Measurements from ENCODE around the gene SLC7A9.
"Not testable (repeated sequence)": the region's sequence is repeated elsewhere in the genome, so short reads cannot be mapped to it uniquely, and the experiment has no call there.

The SLC7A9 gene

DNA sequence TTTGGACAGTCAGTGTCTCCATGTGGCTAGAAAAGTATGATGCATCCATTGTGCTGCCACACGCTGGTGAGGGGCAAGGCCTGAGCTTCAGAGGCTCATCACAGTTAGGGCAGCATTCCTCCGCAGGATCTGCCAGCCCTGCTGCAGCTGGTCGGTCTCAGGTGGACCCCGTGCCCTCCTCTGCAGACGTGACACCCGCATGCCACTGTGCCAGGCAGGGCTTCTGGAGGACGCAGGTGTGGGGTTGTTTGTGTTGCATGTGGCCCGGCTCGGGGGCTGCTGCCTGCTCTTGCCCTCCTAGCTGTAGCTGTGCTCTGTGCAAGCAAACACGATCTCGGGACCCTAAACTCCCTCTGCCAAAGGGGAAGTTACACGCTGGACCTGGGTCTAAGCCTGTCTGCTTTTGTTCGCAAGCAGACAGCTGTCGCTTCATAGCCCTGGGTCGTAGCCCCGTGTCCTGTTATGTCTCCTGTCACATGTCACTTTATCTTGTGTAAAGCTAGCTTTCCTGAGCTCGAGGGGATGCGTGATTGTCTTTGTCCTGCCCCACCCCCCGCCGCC, 45.3 kb downstream of the SLC7A9 start:
- DNase-seq: no peak

DNA sequence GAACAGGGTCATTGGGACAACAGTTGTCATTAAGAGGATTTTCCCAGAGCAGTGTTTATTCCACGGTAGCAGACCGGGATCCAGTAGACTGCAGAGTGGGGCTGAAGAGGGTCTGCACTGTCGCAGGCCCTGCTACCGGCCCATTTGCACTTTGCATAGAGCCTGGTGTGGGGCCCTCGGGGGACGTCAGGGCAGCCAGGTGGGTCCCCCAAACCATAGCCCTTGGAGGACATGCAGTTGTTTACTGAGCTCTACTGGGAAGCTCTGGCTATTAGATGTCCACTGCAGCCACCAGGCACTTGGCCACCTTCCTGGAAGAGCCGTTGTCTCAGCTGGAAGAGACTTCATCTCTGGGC, 45.8 kb downstream of the SLC7A9 start:
- DNase-seq: no peak

DNA sequence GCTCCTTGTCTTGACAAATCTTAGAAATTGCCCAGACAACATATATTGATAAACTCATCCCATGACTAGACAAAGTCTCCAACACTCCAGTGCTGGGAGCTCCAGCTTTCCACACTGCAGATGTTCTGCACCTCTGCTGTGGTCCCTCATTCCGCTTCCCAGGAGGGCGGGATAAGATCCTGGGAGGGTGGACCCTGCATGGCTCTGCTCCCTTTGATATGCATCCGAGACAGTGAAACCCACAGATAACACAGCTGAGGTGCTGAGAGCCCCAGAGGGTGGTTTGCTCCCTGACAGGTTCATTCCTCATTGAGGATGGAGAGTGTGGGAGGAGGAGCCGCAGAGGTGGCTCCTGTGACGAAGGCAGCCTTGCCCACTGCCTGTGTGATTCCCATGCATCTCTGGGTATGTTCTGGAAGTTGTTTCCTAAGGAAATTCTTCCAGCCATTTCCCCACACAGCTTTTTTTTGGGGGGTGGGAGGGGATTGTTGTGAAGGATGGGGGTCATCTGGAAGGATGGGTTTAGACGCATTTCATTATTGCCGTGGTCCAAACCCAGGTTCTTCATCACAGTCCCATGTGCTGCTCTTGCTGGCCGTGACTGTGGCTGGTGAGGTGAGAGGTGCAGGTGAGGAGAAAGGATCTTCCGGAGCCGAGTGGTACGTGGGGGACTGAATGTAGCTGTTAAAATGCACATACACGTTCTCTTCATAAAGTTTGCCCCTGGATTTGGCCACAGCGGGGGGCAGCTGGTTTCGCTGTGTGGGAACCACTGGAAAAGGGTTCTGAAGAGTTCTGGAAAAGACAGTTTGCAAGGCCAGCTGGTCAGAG, 46.4 kb downstream of the SLC7A9 start:
- DNase-seq: no peak

DNA sequence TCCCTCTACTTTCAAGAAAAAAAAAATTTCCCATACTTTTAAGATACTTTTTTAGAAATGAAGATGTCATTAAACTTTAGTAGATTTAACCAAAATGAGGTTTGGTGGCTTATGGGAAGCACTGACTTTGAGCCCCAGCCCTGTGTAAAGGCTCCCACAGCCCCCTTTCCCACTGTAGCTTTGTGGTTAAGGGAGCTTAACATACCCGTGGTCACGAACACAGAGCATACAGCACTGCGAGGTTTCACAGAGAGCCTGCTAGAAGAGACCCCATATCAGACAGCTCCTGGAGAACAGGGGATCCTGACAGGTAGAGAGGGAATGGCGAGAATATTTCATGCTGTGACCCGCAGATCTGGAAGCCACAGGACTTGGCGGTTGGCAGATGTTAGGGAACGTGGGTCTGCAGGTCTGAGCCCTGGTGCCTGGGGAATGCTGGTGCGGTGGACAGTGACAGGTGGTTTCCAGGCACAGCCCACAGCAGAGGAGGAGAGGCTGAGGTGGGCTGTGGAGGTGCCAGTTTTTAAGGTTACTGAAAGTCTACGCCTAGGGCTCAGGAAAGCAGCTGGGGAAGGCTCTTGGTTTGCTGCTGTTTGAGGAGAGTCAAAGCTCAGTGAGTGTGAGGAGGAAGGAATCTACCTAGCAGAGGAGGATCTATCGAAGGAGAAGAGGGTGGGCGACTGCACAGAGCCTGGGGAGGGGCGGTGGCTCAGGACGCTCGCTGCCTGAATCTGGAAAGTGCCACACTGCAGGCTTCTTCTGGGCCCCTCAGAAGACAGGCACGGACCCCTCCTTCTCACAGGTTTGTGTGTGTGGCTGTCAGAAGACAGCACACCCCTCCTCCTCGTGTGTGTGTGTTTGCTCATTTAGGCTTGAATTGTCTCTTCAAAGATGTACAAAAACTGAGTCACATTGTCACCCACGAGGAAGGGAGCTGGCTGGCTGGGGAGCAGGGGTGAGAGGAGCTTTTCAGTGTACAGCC, 49.9 kb downstream of the SLC7A9 start:
- no peak for DNase-seq

DNA sequence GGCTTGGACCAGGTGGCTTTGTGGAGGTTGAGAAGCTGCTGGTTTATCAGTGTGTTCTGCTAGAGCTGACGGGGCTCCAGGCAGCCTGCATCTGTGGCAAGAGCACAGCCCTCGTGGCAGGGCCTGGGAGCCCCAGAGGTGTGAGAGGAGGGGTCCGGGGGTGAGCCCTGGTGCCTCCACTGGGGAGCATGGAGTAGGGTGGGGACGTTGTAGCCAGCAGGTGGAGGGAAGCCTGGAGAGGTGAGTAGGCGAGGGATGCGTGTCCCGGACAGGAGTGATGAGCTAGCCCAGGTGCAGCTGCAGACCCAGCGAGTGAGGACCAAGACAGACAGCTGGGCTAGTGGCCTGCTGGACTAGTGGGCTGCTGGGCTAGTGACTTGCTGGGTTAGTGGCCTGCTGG, 51.0 kb downstream of the SLC7A9 start:
- DNase-seq: no peak

DNA sequence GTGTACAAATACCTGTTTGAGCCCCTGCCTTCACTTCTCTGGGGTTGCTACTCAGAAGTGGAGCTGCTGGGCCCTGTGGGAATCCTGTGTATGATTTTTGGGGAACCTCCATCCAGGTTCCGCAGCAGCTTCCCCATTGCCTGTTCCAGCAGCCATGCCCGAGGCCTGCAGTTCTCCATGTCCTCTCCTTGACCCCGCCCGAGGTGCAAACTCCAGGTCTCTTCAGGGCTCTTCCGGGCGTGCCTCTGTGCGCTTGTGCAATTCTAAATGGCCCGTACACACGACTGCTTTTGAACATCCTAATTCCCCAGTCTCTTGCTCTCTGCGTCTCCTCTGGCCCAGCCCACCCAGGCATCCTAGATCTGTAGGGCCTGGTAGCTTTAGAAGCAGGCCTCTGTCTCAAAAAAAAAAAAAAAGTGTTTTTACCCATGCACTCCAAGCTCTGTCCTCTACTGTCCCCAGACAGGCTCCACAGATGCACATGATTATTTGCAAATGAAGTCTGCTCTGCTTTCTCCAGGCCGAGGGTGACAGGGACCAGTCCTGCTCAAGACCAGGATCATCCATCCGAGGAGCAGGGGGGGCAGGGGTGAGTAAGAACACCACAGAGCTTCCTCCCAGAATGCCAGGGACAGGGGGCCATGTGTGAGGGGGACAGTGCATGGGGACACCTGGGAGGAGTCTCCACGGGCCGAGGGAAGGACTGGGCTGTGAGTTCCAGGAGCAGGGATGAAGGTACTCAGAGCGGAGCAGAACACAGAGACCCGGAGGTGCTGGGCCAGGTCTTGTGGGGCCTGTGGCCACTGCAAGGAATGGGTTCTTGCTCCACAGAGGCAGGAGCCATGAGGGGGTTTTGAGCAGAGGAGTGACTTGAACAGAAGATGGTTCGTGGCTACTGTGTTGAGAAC, 51.7 kb downstream of the SLC7A9 start:
- no peak for DNase-seq

DNA sequence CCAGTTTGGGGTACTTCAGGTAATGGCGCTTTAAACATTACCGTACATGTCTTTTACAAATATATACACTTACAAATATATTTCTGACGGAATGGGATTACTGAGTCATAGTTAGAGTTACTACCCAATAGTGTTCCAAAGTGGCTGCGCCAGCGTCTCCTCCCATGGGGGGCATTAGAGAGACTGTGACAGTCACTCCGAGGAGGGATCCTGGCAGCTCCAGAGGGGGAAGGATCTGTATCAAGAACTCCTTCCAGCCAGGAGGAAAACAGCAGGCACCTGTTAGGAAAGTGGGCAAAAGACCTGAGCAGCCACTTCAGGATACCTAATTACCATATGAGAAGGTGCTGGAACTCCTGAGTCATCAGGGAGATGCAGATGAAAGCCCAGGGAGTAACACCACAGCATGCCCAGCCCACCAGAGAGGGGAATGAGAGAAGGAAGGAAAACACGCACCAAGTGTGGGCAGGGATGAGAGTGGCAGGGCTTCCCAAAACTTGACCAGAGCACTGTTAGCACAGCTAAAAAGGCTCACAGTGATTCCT, 52.9 kb downstream of the SLC7A9 start:
- no peak for DNase-seq

DNA sequence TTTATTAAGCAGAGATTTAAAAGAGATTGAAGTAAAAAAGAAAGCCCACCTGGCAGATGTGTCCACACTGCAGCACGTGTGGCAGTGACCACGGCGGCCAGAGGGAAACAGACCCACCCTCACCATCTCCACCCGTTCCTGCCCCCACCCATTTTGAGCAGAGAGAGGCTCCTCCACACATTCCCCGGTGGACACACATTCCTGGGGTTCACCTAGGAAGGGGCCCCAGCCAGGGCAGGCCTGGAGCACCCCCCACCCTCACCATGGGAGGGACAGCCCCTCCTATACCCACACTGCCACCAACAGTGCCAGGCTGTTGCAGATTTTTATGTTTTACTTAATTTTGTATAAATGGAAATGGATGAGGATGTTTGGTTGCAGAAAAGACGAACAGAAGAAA, 54.9 kb downstream of the SLC7A9 start:
- DNase-seq: no peak

DNA sequence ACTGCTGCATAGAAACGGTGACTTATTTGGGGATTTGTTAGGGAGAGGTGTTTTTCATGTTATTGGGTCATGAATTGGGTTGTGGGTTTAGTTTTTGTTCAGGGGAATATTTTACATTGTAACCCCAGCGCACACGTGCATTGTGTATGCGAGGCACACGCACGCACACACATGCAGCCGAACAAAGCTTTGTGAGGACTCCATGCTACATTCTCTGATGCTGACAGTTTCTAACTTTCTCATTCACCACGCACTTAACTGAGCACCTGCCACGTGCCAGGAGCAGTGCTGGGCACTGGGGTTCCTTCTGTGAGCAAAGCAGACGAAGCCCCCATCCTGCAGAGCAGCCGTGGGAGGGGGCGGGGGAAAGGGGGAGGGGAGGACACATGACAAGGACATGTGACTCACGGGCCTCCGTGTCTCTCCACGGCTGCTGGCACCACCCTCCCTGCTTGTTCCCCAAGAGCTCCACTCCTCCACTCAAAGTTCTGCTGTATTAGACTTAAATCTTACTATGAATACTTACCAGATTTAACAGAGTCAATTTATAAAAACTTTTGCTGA, 55.6 kb downstream of the SLC7A9 start:
- DNase-seq: no peak

DNA sequence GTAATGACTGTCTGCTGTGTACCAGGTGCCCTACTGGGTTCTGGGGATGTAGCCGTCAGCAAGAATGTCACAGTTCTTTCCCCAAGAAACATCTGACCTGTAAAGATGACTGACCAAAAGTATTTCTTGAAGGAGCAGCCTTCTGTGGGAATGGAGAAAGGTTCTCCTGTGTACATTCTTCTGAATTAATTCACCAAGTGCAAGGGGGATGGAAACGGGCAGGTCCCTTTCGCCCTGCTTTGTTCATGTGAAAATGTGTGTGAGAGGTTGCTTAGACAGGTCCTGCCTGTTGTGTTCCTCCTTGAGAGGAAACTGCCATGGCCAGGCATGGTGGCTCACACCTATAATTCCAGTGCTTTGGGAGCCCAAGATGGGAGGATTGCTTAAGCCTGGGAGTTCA, 57.0 kb downstream of the SLC7A9 start:
- no peak for DNase-seq

DNA sequence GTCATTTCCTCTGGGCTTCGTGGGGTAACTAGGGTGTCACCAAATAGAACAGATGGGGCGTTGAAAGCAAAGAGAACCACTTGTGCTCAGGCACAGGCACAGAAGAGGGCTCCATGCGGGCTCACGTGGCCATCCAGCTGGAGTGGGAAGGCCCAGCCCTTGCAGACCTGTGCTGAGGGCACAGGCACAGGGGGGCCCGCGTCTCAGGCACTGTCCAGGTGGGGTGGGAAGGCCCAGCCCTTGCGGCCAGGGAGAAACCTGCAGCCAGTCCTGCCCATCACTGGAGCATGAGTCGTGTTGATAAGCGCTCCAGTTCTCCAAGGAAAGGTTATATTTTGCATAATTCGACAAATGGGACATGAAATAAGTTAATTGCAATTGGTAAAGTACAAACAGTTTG, 57.5 kb downstream of the SLC7A9 start:
- no peak for DNase-seq

DNA sequence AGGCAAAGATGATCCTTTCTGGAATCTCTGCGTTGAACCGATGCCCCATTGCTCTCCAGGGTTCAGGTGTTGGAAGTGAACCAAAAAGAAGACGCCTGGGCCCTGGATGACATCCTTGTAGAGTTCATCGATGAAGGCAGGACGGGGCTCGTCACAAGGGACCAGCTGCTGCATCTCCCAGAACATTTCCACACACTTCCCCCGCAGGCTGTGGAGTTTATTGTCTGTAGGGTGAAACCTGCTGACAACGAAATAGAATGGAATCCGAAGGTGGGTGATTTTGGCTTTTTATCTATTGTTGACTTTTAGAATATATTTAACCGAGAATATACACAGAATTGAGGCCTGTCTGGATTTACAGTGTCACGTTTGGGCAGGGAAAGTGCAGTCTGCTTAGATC, 58.4 kb downstream of the SLC7A9 start:
- no peak for DNase-seq

DNA sequence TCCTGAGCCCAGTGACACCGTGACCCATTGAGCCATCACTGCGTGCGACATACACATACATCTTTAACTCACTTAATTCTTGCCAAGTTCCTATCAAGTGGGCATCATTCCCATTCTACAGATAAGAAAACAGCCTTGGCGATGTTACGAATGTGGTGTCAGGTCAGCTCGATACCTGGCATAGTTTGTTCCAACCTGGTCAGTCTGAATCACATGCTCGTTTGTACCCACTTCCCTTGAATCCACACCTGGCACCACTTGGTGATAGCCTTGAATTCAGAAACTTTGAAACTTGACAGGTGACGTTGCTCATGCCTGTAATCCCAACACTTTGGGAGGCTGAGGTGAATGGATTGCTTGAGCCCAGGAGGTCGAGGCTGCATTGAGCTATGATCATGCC, 59.1 kb downstream of the SLC7A9 start:
- no peak for DNase-seq

DNA sequence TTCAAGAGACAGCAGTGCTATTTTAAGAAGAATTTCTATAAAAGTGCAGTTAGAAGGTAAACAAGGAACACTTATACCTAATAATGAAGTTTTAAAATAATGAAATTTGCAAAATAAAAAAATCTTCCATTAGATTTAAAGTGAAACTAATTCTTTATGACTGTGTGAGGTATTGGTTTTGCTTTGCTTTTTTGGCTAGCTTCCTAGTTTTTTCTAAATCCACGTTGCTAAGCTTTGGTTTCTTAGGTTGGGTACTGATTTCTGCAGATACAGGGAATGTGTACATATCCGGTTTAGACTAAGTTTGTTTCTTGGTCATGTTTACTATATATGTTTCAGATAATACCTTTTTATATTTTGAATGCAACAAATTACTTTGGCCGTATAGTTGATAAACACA, 59.8 kb downstream of the SLC7A9 start:
- DNase-seq: no peak

DNA sequence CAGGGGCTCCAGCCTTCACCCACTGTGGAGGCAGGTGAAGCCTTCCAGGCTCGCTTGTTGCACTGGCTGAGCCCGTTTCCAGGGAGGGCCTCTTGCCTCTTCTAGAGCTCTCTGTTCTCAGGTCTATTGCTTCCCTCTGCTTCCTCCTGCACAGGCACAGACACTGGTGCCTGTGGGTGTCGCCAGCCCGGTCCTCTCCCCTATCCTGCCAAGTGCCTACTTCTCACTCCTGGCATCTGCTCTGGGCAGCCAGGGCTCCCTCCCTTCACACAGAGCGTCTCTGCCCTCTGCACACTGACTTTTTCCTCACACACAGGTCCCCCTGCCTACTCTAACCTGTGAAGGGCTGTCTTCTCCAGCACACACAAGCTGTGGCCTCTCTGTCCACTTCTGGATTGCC, 60.3 kb downstream of the SLC7A9 start:
- DNase-seq: no peak

DNA sequence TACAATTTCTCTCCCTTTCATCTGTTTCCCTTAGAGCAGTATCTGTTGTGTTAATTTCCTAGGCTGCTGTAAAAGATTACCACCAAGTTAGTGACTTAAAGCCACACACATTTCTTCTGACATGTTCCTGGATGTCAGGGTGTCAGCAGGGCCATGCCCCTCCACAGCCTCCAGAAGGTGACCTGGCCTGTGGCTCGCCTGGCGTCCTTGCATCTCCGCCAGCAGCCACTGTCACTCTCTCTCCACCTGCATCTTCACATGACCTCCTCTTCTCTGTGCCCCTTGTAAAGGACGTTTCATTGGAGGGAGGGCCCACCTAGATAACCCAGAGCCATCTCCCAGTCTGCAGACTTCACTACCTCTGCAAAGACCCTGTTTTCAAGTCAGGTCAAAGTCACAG, 61.3 kb downstream of the SLC7A9 start:
- no peak for DNase-seq

DNA sequence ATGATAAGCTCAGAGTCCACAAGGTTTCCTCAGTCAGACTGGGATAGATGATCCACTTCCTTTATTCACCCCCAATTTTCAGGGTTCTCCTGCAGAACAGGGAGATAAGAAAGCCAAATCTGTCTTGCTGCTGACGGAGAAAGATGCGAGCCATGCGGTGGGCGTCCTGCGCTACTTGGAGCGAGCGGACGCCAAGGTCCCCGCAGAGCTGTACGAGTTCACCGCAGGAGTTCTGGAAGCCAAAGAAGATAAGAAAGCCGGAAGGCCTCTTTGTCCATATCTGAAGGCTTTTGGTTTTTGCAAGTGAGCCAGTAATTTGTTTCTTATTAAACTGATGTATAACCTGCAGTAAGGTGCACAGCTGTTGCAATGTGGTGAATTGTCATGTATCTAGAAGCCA, 66.7 kb downstream of the SLC7A9 start:
- no peak for DNase-seq

DNA sequence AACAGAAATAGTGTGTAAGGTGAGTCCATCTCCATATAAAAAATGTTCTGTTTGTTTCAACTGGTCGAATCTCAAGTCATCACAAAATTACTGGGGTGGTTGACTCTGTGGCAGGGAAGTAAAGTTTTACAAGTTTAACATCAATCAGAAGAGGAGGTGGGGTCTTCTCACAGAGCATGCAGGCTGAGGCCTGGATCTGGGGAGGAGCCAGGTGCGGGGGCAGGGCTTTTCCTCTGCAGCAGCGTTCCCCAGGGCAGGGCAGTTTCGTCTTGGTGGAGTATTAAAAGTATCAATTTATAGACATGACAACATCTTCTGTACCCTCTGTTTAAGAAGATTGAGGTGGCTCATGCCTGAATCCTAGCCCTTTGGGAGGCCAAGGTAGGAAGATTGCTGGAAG, 68.8 kb downstream of the SLC7A9 start:
- DNase-seq: no peak

DNA sequence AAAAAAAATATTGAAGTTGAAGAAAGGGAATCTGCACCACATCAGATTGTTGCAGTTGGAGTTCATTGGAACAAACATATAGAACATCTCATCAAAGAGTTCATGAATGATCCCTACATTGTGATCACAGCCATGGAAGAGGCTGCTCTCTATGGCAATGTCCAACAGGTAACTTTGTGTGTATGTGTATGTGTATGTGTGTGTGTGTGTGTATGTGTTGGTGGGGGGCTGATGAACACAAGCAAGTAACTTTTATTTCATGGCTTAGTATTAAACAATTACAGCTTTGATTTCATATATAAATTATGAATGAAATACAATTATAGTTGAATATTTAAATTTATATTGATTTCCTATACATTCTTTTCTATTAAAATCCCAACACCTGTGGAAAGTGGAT, 69.4 kb downstream of the SLC7A9 start:
- DNase-seq: no peak

DNA sequence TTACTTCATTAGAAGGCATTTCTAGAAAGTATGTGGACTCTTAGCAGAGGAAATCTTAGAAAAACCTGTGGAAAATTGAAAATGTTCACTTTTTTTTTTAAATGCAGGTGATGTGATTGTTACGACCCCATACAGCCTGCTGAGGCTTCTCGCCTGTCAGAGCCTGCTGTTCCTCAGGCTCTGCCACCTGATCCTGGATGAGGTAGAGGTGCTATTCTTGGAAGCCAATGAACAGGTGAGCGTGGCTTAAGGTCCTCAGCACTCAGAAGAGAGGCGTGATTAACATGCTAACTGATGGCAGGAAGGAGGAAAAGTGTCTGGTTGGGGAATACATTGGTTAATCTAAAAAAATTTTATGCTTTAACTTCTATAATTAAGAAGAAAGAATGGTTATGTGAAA, 71.4 kb downstream of the SLC7A9 start:
- no peak for DNase-seq

DNA sequence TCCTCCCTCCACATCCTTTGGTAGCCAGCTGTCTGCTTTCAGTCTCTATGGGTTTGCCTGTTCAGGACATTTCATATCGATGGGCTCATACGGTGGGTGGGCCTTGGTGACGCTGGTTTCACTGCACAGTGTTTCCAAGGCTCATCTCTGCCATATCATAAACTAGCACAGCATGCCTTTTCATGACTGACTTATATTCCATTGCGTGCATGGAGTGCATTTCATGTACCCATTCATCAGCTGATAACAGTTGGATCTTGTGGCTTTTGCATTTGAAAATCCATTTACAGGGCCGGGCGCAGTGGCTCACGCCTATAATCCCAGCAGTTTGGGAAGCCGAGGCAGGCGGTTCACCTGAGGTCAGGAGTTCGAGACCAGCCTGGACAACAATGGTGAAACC, 80.1 kb downstream of the SLC7A9 start:
- no peak for DNase-seq

DNA sequence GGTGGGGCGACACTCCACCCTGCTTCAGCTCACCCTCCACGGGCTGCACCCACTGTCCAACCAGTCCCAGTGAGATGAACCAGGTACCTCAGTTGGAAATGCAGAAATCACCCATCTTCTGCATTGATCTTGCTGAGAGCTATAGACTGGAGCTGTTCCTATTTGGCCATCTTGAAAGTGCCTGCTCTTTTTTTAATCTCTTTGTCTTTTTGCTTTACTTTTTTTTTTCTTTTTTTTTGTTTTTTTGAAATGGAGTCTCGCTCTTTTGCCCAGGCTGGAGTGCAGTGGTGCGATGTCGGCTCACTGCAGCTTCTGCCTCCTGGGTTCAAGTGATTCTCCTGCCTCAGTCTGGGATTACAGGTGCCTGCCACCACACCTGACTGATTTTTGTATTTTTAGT, 81.7 kb downstream of the SLC7A9 start:
- not testable (repeated sequence) for DNase-seq
